Sigmoid colon (tissue), 7 donors: ENCODE data around the gene XPNPEP2. TPM values are rescaled to one million over a fixed set of nuclear protein-coding genes. Genes with fewer than 3 reads are reported as not detected.
"Not testable (repeated sequence)": the region's sequence is repeated elsewhere in the genome, so short reads cannot be mapped to it uniquely, and the experiment has no call there.

Experiments used
- DNase-seq: peaks from one replicate; pipeline ENCODE4 v3.0.0-alpha.2; 2019
- H3K27ac ChIP-seq, 4 donors: fragments of 200-600 bp; sonication (generic); one replicate each; pipeline ENCODE4 v1.5.1; 2016 to 2019; ENCODE audit warnings: mild to moderate bottlenecking in 1 of 4
- H3K27me3 ChIP-seq, 3 donors: fragments of 200-600 bp; sonication (generic); one replicate each; pipeline ENCODE4 v1.5.1; 2019; ENCODE audit warnings: mild to moderate bottlenecking in 1 of 3
- H3K36me3 ChIP-seq, 4 donors: fragments of 200-600 bp; sonication (generic); one replicate each; pipeline ENCODE4 v1.5.1; 2016 to 2019
- H3K4me1 ChIP-seq, 4 donors: fragments of 200-600 bp; sonication (generic); one replicate each; pipeline ENCODE4 v1.5.1; 2017 to 2019
- H3K4me3 ChIP-seq, 4 donors: fragments of 200-600 bp; sonication (generic); one replicate each; pipeline ENCODE4 v1.5.1; 2017 to 2019; ENCODE audit warnings: mild to moderate bottlenecking in 2 of 4, moderate library complexity in 1 of 4
- H3K9me3 ChIP-seq, 4 donors: fragments of 200-600 bp in 3 of 4; sonication (generic) in 3 of 4; one replicate each; pipeline versions ENCODE4 v1.5.1 to v1.6.1; 2013 to 2019
- CTCF ChIP-seq, 4 experiments: fragments of 450-650 bp in 3 of 4; fragments of 200-600 bp in 1 of 4; IDR thresholded peaks; one replicate each; pipeline ENCODE4 v1.5.1; 2016 to 2019; ENCODE audit warnings: antibody characterized with exemption in 4 of 4, mild to moderate bottlenecking in 3 of 4, moderate library complexity in 2 of 4
- EP300 ChIP-seq, 4 donors: sonication (generic); formaldehyde crosslinking; IDR thresholded peaks; one replicate each; pipeline ENCODE4 v1.6.1; 2017; ENCODE audit warnings: antibody characterized with exemption in 4 of 4
- POLR2A ChIP-seq, 2 donors: fragments of 450-650 bp; IDR thresholded peaks; one replicate each; pipeline ENCODE4 v1.6.1; 2016; ENCODE audit warnings: antibody characterized with exemption in 2 of 2, mild to moderate bottlenecking in 2 of 2, moderate library complexity in 2 of 2
- POLR2AphosphoS5 ChIP-seq, 4 donors: sonication (generic); formaldehyde crosslinking; IDR thresholded peaks; one replicate each; pipeline ENCODE4 v1.6.1; 2017; ENCODE audit warnings: antibody characterized with exemption in 4 of 4
- WGBS, 2 donors: extraction: QIAGEN DNeasy Blood & Tissue Kit; methylation state at CpG; one replicate each; pipeline ENCODE4 v1.1.7; 2013; 5-methylcytosine and 5-hydroxymethylcytosine counted together
- intact Hi-C: fragments of 100-400 bp; cut with DNase I; formaldehyde crosslinking; loops from one replicate; pipeline ENCODE4 v1.15.1; 2023
- polyA plus RNA-seq, 3 donors: library from polyadenylated mRNA; stranded (reverse); fragments of 200-250 nt; gene quantifications; one replicate each; pipeline ENCODE4 v1.2.3, GENCODE V29; 2013
- total RNA-seq, 4 donors: library from RNA; depleted of rRNA; stranded (reverse); fragments of >200 nt; gene quantifications; one replicate each; pipeline ENCODE4 v1.1.0, GENCODE V29; 2016
- donor health status: healthy with polysubstance abuse.
- donor health status: Bipolar disorder and iron deficiency.
- donor health status: healthy.

The XPNPEP2 gene
- total and polyA plus RNA-seq, 7 donors = 1.8 to 11.1 (median 3.3) TPM

GRCh38 chrX:129733335-129733734, 5.4 kb upstream of the XPNPEP2 start:
- Histone ChIP-seq H3K36me3 (no peaks in the 10 kb centered on the region), H3K27ac (no peak overlapping the region), H3K4me3 (no peak overlapping the region), H3K4me1 (no peaks in the 10 kb centered on the region), H3K27me3 (no peaks in the 10 kb centered on the region), H3K9me3 (no peaks in the 10 kb centered on the region)
- TF ChIP-seq POLR2AphosphoS5 (IDR thresholded peaks at IDR 0.05) (no peak), CTCF (IDR thresholded peaks at IDR 0.05) (no peak), EP300 (IDR thresholded peaks at IDR 0.05) (no peak), POLR2A (IDR thresholded peaks at IDR 0.05) (no peak)
- WGBS, 2 donors = 72 to 96% methylated on average over 4 of the region's 4 CpGs
- no peak for DNase-seq
- intact Hi-C loops = no loop called here

- DNase-seq = peak; percentile 38
- intact Hi-C loops = no loop called here
- Histone ChIP-seq H3K36me3 (no peaks in the 10 kb centered on the region), H3K9me3 (no peaks in the 10 kb centered on the region), H3K27ac (no peak overlapping the region), H3K4me1 (no peaks in the 10 kb centered on the region), H3K4me3 (no peak overlapping the region), H3K27me3 (no peaks in the 10 kb centered on the region)
- WGBS, 2 donors = 10 to 46% methylated on average over 6 of the region's 6 CpGs
- TF ChIP-seq POLR2AphosphoS5 (IDR thresholded peaks at IDR 0.05) = no peak
- TF ChIP-seq CTCF (IDR thresholded peaks at IDR 0.05) = no peak
- no peak for TF ChIP-seq POLR2A (IDR thresholded peaks at IDR 0.05)
- TF ChIP-seq EP300 (IDR thresholded peaks at IDR 0.05) = no peak
Observed at GRCh38 chrX:129736491-129736890, 2.3 kb upstream of the XPNPEP2 start.

GRCh38 chrX:129737916-129738315, 863 bp upstream of the XPNPEP2 start:
- no peak for TF ChIP-seq CTCF (IDR thresholded peaks at IDR 0.05)
- no peak for TF ChIP-seq EP300 (IDR thresholded peaks at IDR 0.05)
- no peak for TF ChIP-seq POLR2A (IDR thresholded peaks at IDR 0.05)
- no peak for TF ChIP-seq POLR2AphosphoS5 (IDR thresholded peaks at IDR 0.05)
- peak; percentile 48 for DNase-seq
- Histone ChIP-seq H3K27me3 (no peaks in the 10 kb centered on the region), H3K4me1 (no peaks in the 10 kb centered on the region), H3K4me3 (no peak overlapping the region), H3K9me3 (no peaks in the 10 kb centered on the region), H3K27ac (peak overlapping the region in 3 of 4 donors; percentile 6 to 39 (median 21)), H3K36me3 (no peaks in the 10 kb centered on the region)
- intact Hi-C loops = no loop called here
- 56 to 68% methylated on average over 5 of the region's 5 CpGs for WGBS, 2 donors

GRCh38 chrX:129739578-129739977, 799 bp downstream of the XPNPEP2 start:
- 87 to 95% methylated on average over 4 of the region's 4 CpGs for WGBS, 2 donors
- no peak for TF ChIP-seq POLR2A (IDR thresholded peaks at IDR 0.05)
- DNase-seq = peak; percentile 58
- Histone ChIP-seq H3K4me3 (no peak overlapping the region), H3K27me3 (no peaks in the 10 kb centered on the region), H3K36me3 (no peaks in the 10 kb centered on the region), H3K4me1 (no peaks in the 10 kb centered on the region), H3K27ac (peak overlapping the region in 2 of 4 donors; percentile 25 to 55), H3K9me3 (no peaks in the 10 kb centered on the region)
- intact Hi-C loops = no loop called here

GRCh38 chrX:129741880-129742758, 3.3 kb downstream of the XPNPEP2 start:
- TF ChIP-seq POLR2A (IDR thresholded peaks at IDR 0.05) (no peak), POLR2AphosphoS5 (IDR thresholded peaks at IDR 0.05) (no peak), EP300 (IDR thresholded peaks at IDR 0.05) (no peak), CTCF (IDR thresholded peaks at IDR 0.05) (no peak)
- no peaks in the 10 kb centered on the region for H3K36me3 ChIP-seq
- intact Hi-C loops = no loop called here
- 54 to 83% methylated on average over 21 of the region's 21 CpGs for WGBS, 2 donors
- DNase-seq = peak; percentile 40
- no peaks in the 10 kb centered on the region for H3K4me1 ChIP-seq
- no peaks in the 10 kb centered on the region for H3K27me3 ChIP-seq
- H3K4me3 ChIP-seq = no peak overlapping the region
- no peak overlapping the region for H3K27ac ChIP-seq
- H3K9me3 ChIP-seq = no peaks in the 10 kb centered on the region

GRCh38 chrX:129742759-129743152, 4.0 kb downstream of the XPNPEP2 start:
- H3K9me3 ChIP-seq, H3K4me3 ChIP-seq, H3K27me3 ChIP-seq, intact Hi-C loops, H3K36me3 ChIP-seq, H3K4me1 ChIP-seq, H3K27ac ChIP-seq: not testable (repeated sequence)
- WGBS, 2 donors = 67 to 91% methylated on average over 6 of the region's 6 CpGs
- DNase-seq = peak; percentile 2
